H7 (cell line): ENCODE measurements around the gene EGFL6. TPM values are rescaled to one million over a fixed set of nuclear protein-coding genes. Genes with fewer than 3 reads are reported as not detected.
"Not testable (repeated sequence)": the region's sequence is repeated elsewhere in the genome, so short reads cannot be mapped to it uniquely, and the experiment has no call there.

Experiments used
- DNase-seq: peaks from one replicate; pipeline ENCODE4 v3.0.0; 2012
- H3K27me3 ChIP-seq: 2 replicates; pipeline ENCODE4 v1.6.0; 2011; ENCODE audit warnings: mild to moderate bottlenecking, low read length; ENCODE audit not compliant: control insufficient read depth, insufficient read depth
- H3K36me3 ChIP-seq: replicated peaks from 2 replicates; pipeline ENCODE4 v1.5.1; 2011; ENCODE audit warnings: low read length; ENCODE audit not compliant: control insufficient read depth, insufficient read depth
- H3K4me3 ChIP-seq: 2 replicates; pipeline ENCODE4 v1.5.1; 2011; ENCODE audit warnings: low read depth, mild to moderate bottlenecking, control low read depth, low read length, moderate library complexity; ENCODE audit not compliant: insufficient read depth
- total RNA-seq: library from RNA; depleted of rRNA; stranded (reverse); fragments of >200 nt; shearing (Covaris generic); gene quantifications from 2 replicates; pipeline ENCODE4 v1.2.3, GENCODE V29; 2014

EGFL6 gene
- total RNA-seq, 1 experiment from 2014 or later, result 0.24 TPM

DNA sequence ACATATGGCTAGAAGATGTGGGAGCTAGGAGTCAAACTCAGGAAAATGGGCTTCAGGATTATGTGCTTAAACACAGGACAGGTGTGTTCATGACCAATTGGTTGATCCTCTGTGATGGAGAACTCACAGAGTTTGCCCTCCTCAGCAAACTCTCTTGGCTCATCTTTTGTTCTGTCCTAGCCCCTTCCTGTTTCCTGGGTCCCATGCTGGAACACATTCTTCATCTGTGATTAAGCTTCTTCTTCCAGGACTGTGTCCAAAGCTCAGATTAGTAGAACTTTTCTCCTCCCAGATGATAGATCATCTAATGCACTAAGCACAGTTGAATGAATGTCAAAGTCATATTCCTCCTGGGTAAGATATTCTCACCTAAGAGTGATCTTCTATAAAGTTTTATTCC lies 44.8 kb downstream of the EGFL6 start:
- H3K36me3 ChIP-seq, result no peaks in the 10 kb centered on the region
- no peak overlapping the region for H3K4me3 ChIP-seq
- no peaks in the 10 kb centered on the region for H3K27me3 ChIP-seq
- DNase-seq, result no peak

- no peak overlapping the region for H3K4me3 ChIP-seq
- no peak for DNase-seq
- H3K36me3 ChIP-seq, result no peaks in the 10 kb centered on the region
- H3K27me3 ChIP-seq, result no peaks in the 10 kb centered on the region
These were observed 50.8 kb downstream of the EGFL6 start for GRCh38 chrX:13620207-13620606.

DNA sequence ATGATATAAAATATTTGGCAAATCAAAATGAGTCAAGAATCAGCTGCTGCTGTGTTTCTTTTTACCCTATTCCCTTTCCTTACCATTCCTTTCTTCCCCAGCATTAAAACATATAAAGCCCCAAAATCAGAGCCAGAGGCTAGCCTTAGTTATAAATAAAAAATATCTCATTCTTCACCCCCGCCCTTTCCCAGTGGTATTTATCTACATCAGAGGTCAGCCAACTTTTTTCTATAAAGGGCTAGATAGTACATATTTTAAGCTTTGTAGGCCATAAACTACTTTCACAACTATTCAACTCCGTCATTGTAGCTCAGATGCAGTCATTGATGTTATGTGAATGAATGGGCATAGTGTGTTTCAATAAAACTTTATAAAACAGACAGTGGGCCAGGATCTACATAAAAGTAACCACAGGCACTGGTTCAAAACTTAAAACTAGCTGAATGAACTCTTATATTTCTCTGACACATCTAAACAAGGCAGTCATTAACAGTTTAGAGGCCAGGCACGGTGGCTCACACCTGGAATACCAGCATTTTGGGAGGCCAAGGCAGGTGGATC lies 53.1 kb downstream of the EGFL6 start:
- DNase-seq, result no peak
- no peaks in the 10 kb centered on the region for H3K27me3 ChIP-seq
- no peaks in the 10 kb centered on the region for H3K36me3 ChIP-seq
- H3K4me3 ChIP-seq, result no peak overlapping the region

GRCh38 chrX:13627306-13627705 lies 57.9 kb downstream of the EGFL6 start:
- Histone ChIP-seq H3K36me3 (no peaks in the 10 kb centered on the region), H3K27me3 (no peaks in the 10 kb centered on the region), H3K4me3 (no peak overlapping the region)
- DNase-seq, result no peak

DNA sequence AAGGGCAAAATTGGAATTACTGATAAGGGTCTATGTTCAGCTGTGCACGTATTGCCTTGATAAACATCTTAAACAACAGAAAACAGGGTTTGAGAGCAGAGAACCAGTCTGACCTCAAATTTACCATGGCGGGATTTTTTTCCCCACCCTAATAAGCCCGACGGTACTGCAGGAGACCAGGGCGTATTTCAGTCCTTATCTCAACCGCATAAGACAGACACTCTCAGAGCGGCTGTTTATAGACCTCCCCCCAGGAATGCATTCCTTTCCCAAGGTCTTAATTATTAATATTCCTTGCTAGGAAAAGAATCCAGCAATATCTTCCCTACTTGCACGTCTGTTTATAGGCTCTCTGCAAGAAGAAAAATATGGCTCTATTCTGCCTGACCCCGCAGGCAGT lies 67.8 kb downstream of the EGFL6 start:
- H3K27me3 ChIP-seq, H3K36me3 ChIP-seq, H3K4me3 ChIP-seq, DNase-seq: not testable (repeated sequence)

DNA sequence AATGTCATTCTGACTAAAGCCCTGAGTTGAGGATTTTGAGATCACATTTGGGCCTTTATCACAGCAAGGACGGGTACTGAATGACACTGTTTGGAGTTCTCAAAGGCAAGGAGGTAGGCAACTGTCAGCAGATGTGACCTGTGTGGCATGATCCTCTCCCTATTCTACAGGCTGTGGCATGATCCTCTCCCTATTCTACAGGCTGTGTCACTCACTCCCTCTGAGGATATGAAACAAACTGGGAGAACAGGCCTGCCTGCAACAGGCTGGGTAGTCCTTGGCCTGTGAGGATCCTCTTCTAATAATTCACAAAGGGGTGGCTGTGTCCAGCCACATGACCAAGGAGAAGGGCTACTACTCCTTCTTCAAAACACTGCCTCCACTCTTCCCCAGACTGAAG lies 68.6 kb downstream of the EGFL6 start:
- DNase-seq, result no peak
- H3K27me3 ChIP-seq, result no peaks in the 10 kb centered on the region
- H3K4me3 ChIP-seq, result no peak overlapping the region
- no peaks in the 10 kb centered on the region for H3K36me3 ChIP-seq

GRCh38 chrX:13638826-13639225 lies 69.4 kb downstream of the EGFL6 start:
- H3K4me3 ChIP-seq, result no peak overlapping the region
- H3K27me3 ChIP-seq, result no peaks in the 10 kb centered on the region
- H3K36me3 ChIP-seq, result no peaks in the 10 kb centered on the region
- no peak for DNase-seq

GRCh38 chrX:13641684-13642083 lies 72.3 kb downstream of the EGFL6 start:
- not testable (repeated sequence) for H3K27me3 ChIP-seq, DNase-seq, H3K4me3 ChIP-seq, H3K36me3 ChIP-seq

DNA sequence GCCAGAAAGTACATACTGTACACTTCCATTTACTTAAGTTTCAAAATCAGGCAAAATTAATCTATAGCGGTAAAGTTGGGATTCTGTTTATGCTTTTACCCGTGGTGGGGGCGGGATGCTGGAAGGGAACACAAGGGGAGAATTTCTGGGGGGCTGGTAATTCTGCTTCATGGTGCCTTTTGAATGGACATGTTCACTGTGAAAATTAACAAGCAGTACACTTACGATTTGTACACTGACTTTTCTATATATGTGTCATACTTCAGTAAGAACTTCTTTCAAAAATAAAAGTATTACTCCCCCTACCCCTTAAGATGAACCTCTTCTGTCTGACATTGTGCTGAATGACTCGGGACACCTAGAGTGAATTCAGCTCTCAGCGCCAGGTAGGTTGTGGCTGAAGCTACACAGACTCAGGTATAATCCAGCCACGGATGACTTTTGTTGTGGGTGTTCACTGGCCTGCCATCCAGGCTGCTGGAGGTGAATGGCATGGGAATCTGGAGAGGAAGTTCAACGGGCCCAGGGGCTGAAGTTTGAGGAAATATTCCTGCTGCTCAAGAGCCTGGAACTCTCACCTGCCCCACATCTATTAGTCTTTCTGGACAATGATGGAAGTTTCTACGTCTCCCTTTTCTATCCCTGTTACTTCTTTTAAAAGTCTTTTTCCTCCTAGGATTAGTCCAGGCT lies 76.2 kb downstream of the EGFL6 start:
- H3K27me3 ChIP-seq, result no peaks in the 10 kb centered on the region
- no peaks in the 10 kb centered on the region for H3K36me3 ChIP-seq
- no peak overlapping the region for H3K4me3 ChIP-seq
- DNase-seq, result no peak

DNA sequence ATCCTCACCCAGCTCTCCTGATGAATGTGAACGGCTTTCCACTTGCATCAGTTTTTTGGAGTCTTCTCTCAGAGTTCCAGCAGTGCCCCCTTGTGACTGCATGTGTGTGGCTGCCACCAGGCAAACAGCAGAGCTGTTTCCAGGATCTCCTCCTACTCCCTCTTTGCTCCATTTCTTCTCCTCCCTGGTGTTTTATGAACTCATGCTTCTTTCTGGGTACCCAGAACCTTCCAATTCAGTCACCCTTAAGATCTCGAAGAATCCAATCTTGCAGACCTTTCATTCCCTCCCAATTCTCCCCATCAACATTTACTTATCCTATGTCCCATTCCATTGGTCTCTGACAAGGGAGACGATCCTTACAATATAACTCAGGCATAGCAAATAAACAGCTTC lies 76.8 kb downstream of the EGFL6 start:
- Histone ChIP-seq H3K36me3 (no peaks in the 10 kb centered on the region), H3K4me3 (no peak overlapping the region), H3K27me3 (no peaks in the 10 kb centered on the region)
- DNase-seq, result peak; percentile 70

DNA sequence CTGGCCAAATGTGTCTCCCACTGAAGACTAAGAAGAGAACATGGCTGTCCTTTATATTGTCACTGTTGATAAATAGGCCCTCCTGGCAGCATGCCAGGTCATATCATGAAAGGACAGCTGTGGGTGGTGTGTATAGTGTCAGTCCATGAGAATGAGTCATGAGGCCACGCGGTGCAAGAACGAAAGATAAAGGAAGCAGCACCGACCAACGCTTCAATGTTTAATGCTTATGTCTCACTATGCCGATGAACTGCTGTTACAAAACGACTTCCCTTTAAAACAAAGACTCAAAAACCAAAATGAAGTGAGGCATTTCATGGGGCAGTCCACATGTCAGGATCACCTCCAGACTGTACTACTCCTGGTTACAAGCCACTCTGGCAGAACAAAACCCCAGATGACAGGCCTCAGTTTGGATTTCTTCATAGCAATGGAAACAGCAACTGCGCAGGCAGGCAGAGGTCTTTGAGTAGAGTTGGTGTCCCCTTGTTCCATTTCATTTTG lies 78.4 kb downstream of the EGFL6 start:
- no peak for DNase-seq

DNA sequence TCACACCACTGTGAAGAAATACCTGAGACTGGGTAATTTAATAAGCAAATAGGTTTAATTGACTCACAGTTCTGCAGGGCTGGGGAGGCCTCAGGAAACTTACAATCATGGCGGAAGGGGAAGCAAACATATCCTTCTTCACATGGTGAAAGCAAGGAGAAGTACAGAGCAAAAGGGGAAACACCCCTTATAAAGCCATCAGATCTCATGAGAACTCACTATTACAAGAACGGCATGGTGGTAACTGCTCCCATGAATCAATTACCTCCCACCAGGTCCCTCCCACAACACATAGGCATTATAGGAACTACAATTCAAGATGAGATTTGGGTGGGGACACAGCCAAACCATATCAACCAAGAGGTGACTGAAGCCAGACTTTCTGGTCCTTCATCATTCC lies 78.9 kb downstream of the EGFL6 start:
- DNase-seq, H3K4me3 ChIP-seq, H3K27me3 ChIP-seq, H3K36me3 ChIP-seq: not testable (repeated sequence)

More for the DNA sequence above, 78.4 kb downstream of the EGFL6 start:
- Histone ChIP-seq H3K4me3 (no peak overlapping the region), H3K36me3 (no peaks in the 10 kb centered on the region), H3K27me3 (no peaks in the 10 kb centered on the region)

DNA sequence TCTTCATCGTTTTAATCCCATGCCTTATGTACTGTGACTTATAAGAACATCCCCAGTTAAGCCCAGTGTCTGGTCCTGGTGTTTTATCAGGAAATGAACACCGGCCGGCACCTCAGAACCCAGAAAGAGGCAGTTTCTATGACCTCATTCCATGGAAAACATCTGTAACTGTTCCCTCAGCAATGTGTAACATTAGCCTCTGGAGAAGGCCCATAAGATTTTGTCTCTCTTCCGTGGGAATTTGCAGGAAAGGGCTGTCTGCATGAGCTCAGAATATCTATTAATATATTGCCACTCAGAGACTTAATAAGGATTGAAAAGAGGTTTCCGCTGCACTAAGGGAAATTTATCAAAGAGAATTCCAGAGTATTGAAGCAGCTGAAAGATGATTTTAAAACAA lies 80.4 kb downstream of the EGFL6 start:
- Histone ChIP-seq H3K4me3 (no peak overlapping the region), H3K27me3 (no peaks in the 10 kb centered on the region), H3K36me3 (no peaks in the 10 kb centered on the region)
- DNase-seq, result no peak

- no peak overlapping the region for H3K4me3 ChIP-seq
- H3K36me3 ChIP-seq, result no peaks in the 10 kb centered on the region
- no peaks in the 10 kb centered on the region for H3K27me3 ChIP-seq
- DNase-seq, result no peak
These were observed 80.9 kb downstream of the EGFL6 start for GRCh38 chrX:13650318-13650717.

GRCh38 chrX:13651150-13651549 lies 81.7 kb downstream of the EGFL6 start:
- no peak for DNase-seq
- Histone ChIP-seq H3K36me3 (no peaks in the 10 kb centered on the region), H3K4me3 (no peak overlapping the region), H3K27me3 (no peaks in the 10 kb centered on the region)
